ENCODE measurements around the gene COPE. TPM values are rescaled to one million over a fixed set of nuclear protein-coding genes. Genes with fewer than 3 reads are reported as not detected.
A peak's percentile ranks its signal among the peaks of the same experiment; 100 is the strongest.

Gene COPE
- total and polyA plus RNA-seq, 7 donors = 130 to 346 (median 198) TPM

GRCh38 chr19:18933297-18933696 is 14.1 kb upstream of the COPE start:
- Histone ChIP-seq H3K4me3 (no peak overlapping the region), H3K27ac (no peak overlapping the region), H3K9me3 (no peaks in the 10 kb centered on the region), H3K36me3 (peaks cover 1 to 59% (median 10%) of the 10 kb centered on the region in 4 donors), H3K27me3 (no peaks in the 10 kb centered on the region), H3K4me1 (peaks cover 0 to 11% (median 5%) of the 10 kb centered on the region in 4 donors)
- intact Hi-C loops (cut with DNase I) = no loop called here
- no peak for DNase-seq
- TF ChIP-seq POLR2A (IDR thresholded peaks at IDR 0.05) (no peak), POLR2AphosphoS5 (IDR thresholded peaks at IDR 0.05) (no peak), CTCF (IDR thresholded peaks at IDR 0.05) (no peak), EP300 (IDR thresholded peaks at IDR 0.05) (no peak)
- WGBS, 2 donors = 76 to 81% methylated on average over 13 of the region's 13 CpGs

- peak; percentile 87 for DNase-seq
- Histone ChIP-seq H3K9me3 (no peaks in the 10 kb centered on the region), H3K4me3 (peak overlapping the region in 1 of 4 donors; percentile 22), H3K27me3 (no peaks in the 10 kb centered on the region), H3K36me3 (peaks cover 11 to 61% (median 14%) of the 10 kb centered on the region in 4 donors), H3K27ac (peak overlapping the region in 1 of 4 donors; percentile 10), H3K4me1 (peaks cover 0 to 11% (median 5%) of the 10 kb centered on the region in 4 donors)
- intact Hi-C loops (cut with DNase I) = no loop called here
- TF ChIP-seq POLR2A (IDR thresholded peaks at IDR 0.05) = no peak
- no peak for TF ChIP-seq CTCF (IDR thresholded peaks at IDR 0.05)
- no peak for TF ChIP-seq EP300 (IDR thresholded peaks at IDR 0.05)
- no peak for TF ChIP-seq POLR2AphosphoS5 (IDR thresholded peaks at IDR 0.05)
- WGBS, 2 donors = 6 to 13% methylated on average over 37 of the region's 37 CpGs
Observed at GRCh38 chr19:18932216-18932841, 13.1 kb upstream of the COPE start.

- peaks cover 13 to 59% (median 14%) of the 10 kb centered on the region in 4 donors for H3K36me3 ChIP-seq
- no peak overlapping the region for H3K4me3 ChIP-seq
- intact Hi-C loops (cut with DNase I) = no loop called here
- H3K9me3 ChIP-seq = no peaks in the 10 kb centered on the region
- TF ChIP-seq EP300 (IDR thresholded peaks at IDR 0.05) (no peak), CTCF (IDR thresholded peaks at IDR 0.05) (no peak), POLR2AphosphoS5 (IDR thresholded peaks at IDR 0.05) (no peak)
- WGBS, 2 donors = 64 to 77% methylated on average over 34 of the region's 34 CpGs
- H3K27me3 ChIP-seq = no peaks in the 10 kb centered on the region
- H3K4me1 ChIP-seq = peaks cover 0 to 11% (median 5%) of the 10 kb centered on the region in 4 donors
- no peak for DNase-seq
- H3K27ac ChIP-seq = peak overlapping the region in 1 of 4 donors; percentile 10
Observed at GRCh38 chr19:18931316-18932162, 12.4 kb upstream of the COPE start.

- Histone ChIP-seq H3K4me1 (peaks cover 0 to 11% (median 5%) of the 10 kb centered on the region in 4 donors), H3K27me3 (no peaks in the 10 kb centered on the region), H3K27ac (no peak overlapping the region), H3K9me3 (no peaks in the 10 kb centered on the region), H3K36me3 (peaks cover 28 to 73% (median 30%) of the 10 kb centered on the region in 4 donors), H3K4me3 (no peak overlapping the region)
- no peak for TF ChIP-seq EP300 (IDR thresholded peaks at IDR 0.05)
- TF ChIP-seq POLR2AphosphoS5 (IDR thresholded peaks at IDR 0.05) = no peak
- no peak for TF ChIP-seq CTCF (IDR thresholded peaks at IDR 0.05)
- no peak for TF ChIP-seq POLR2A (IDR thresholded peaks at IDR 0.05)
- 87 to 92% methylated on average over 25 of the region's 25 CpGs for WGBS, 2 donors
- DNase-seq = no peak
- intact Hi-C loops (cut with DNase I) = no loop called here
Observed at GRCh38 chr19:18929311-18929710, 10.1 kb upstream of the COPE start.
